NCI-H1092 (cell line): Measurements from ENCODE around the gene GALNT2.

Experiments used
- DNase-seq: peaks from one replicate; lab custom pipeline; 2025; lab: John Stamatoyannopoulos, UW

The GALNT2 gene

GRCh38 chr1:230212405-230212936 is 145.4 kb downstream of the GALNT2 start:
- no peak for DNase-seq

GRCh38 chr1:230215031-230215430 is 148.0 kb downstream of the GALNT2 start:
- DNase-seq, result peak; percentile 22

GRCh38 chr1:230215529-230215928 is 148.5 kb downstream of the GALNT2 start:
- DNase-seq, result no peak

- no peak for DNase-seq
These were observed 149.9 kb downstream of the GALNT2 start for GRCh38 chr1:230216896-230217295.

- DNase-seq, result no peak
These were observed 151.6 kb downstream of the GALNT2 start for GRCh38 chr1:230218667-230219066.

- no peak for DNase-seq
These were observed 152.4 kb downstream of the GALNT2 start for GRCh38 chr1:230219174-230220067.

- DNase-seq, result no peak
These were observed 153.4 kb downstream of the GALNT2 start for GRCh38 chr1:230220478-230220877.

GRCh38 chr1:230220907-230221306 is 153.9 kb downstream of the GALNT2 start:
- DNase-seq, result no peak

GRCh38 chr1:230222678-230223077 is 155.6 kb downstream of the GALNT2 start:
- no peak for DNase-seq

GRCh38 chr1:230224101-230224960 is 157.3 kb downstream of the GALNT2 start:
- no peak for DNase-seq

GRCh38 chr1:230226007-230226800 is 159.2 kb downstream of the GALNT2 start:
- no peak for DNase-seq

- DNase-seq, result no peak
These were observed 159.8 kb downstream of the GALNT2 start for GRCh38 chr1:230226814-230227213.

- DNase-seq, result no peak
These were observed 161.3 kb downstream of the GALNT2 start for GRCh38 chr1:230228236-230228897.

GRCh38 chr1:230230273-230230672 is 163.2 kb downstream of the GALNT2 start:
- no peak for DNase-seq

- no peak for DNase-seq
These were observed 164.1 kb downstream of the GALNT2 start for GRCh38 chr1:230230948-230231773.

GRCh38 chr1:230231774-230232145 is 164.7 kb downstream of the GALNT2 start:
- no peak for DNase-seq

- no peak for DNase-seq
These were observed 165.3 kb downstream of the GALNT2 start for GRCh38 chr1:230232371-230232771.

- DNase-seq, result no peak
These were observed 166.7 kb downstream of the GALNT2 start for GRCh38 chr1:230233786-230234185.

- DNase-seq, result no peak
These were observed 168.8 kb downstream of the GALNT2 start for GRCh38 chr1:230235876-230236275.

GRCh38 chr1:230236301-230237008 is 169.4 kb downstream of the GALNT2 start:
- no peak for DNase-seq
